Lung (tissue), 12 donors: Measurements from ENCODE around the gene PTPRD. TPM values are rescaled to one million over a fixed set of nuclear protein-coding genes. Genes with fewer than 3 reads are reported as not detected.
A peak's percentile ranks its signal among the peaks of the same experiment; 100 is the strongest.

Source experiments
- ATAC-seq: fragments of 200-7000 bp; cut with Tn5 transposase; one replicate; pipeline ENCODE4 v1.9.1; 2020; ENCODE audit warnings: moderate number of reproducible peaks; ENCODE audit not compliant: insufficient read depth, low FRiP score
- DNase-seq, 3 donors: peaks; one replicate each; pipeline ENCODE4 v3.0.0-alpha.2; 2013 to 2017
- H3K27ac ChIP-seq, 2 donors: one replicate each; pipeline ENCODE4 v1.5.1; 2013; ENCODE audit warnings: mild to moderate bottlenecking in 2 of 2, moderate library complexity in 2 of 2, control low read depth in 1 of 2, inconsistent platforms in 1 of 2, low read depth in 1 of 2, low read length in 1 of 2
- H3K27me3 ChIP-seq, 3 donors: one replicate each; pipeline ENCODE4 v1.5.1; 2013; ENCODE audit warnings: low read length in 2 of 3; ENCODE audit not compliant: control insufficient read depth in 3 of 3, insufficient read depth in 3 of 3
- H3K36me3 ChIP-seq, 4 donors: one replicate each; pipeline ENCODE4 v1.5.1; 2013; ENCODE audit warnings: low read length in 4 of 4, mild to moderate bottlenecking in 1 of 4, moderate library complexity in 1 of 4; ENCODE audit not compliant: control insufficient read depth in 4 of 4, insufficient read depth in 4 of 4
- H3K4me1 ChIP-seq, 5 donors: one replicate each; pipeline ENCODE4 v1.5.1; 2013; ENCODE audit warnings: low read length in 5 of 5, mild to moderate bottlenecking in 2 of 5, moderate library complexity in 1 of 5; ENCODE audit not compliant: control insufficient read depth in 5 of 5, insufficient read depth in 5 of 5
- H3K4me3 ChIP-seq: one replicate; pipeline ENCODE4 v1.5.1; 2013; ENCODE audit warnings: mild to moderate bottlenecking, control low read depth, moderate library complexity
- H3K9ac ChIP-seq, 2 donors: one replicate each; pipeline ENCODE4 v1.5.1; 2013; ENCODE audit warnings: low read length in 2 of 2, control low read depth in 1 of 2; ENCODE audit not compliant: insufficient read depth in 1 of 2
- H3K9me3 ChIP-seq, 4 donors: one replicate each; pipeline ENCODE4 v1.5.1; 2013; ENCODE audit warnings: low read length in 3 of 4, mild to moderate bottlenecking in 1 of 4, moderate library complexity in 1 of 4; ENCODE audit not compliant: control insufficient read depth in 4 of 4, insufficient read depth in 3 of 4
- WGBS, 2 donors: extraction: QIAGEN DNeasy Blood & Tissue Kit; methylation state at CpG; one replicate each; pipeline ENCODE4 v1.1.7; 2013; 5-methylcytosine and 5-hydroxymethylcytosine counted together
- polyA plus RNA-seq, 2 donors: library from polyadenylated mRNA; stranded (reverse); fragments of 200-250 nt; gene quantifications; one replicate each; pipeline ENCODE4 v1.2.1, GENCODE V29; 2013
- total RNA-seq, 2 donors: library from RNA; depleted of rRNA in 1 of 2; stranded (reverse); fragments of >200 nt in 1 of 2; gene quantifications; one replicate each; pipeline ENCODE4 v1.2.1, GENCODE V29; 2014 to 2021
- TF ChIP-seq, protein P1 (sequence below): IDR thresholded peaks from 2 replicates; pipeline ENCODE4 v1.5.1; 2012; ENCODE audit warnings: mild to moderate bottlenecking; ENCODE audit errors: control extremely low read depth, extremely low read depth
- donor health status: control.
- donor health status: control.
- donor health status: Bipolar disorder and iron deficiency.
- donor health status: healthy.
- donor health status: DM: yes; HTN: yes; CAD: no.

The PTPRD gene
- total and polyA plus RNA-seq, 4 donors: 1.9 to 145 (median 13.7) TPM

DNA sequence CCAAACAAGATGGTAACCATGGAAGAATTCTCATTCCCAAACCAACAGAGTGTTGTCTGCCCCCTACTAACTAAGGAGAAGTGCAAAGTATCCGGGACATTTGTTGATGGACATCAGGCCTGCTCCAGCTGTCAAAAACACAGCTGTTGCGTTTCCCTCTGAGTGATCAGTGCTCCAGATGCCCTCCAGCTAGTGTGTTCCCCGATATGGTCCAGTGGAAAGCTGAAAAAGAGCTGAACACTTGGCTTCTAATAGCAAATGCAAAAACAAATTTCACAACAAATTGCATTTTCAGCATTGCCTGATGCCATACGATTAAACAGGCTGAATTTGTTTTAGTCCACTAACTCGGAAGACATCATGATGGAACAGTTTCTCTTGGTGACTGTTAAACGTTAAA lies 1398.7 kb downstream of the PTPRD start:
- Histone ChIP-seq H3K4me3 (no peak overlapping the region), H3K9me3 (no peaks in the 10 kb centered on the region), H3K36me3 (no peaks in the 10 kb centered on the region), H3K9ac (no peak overlapping the region), H3K4me1 (peaks cover 0 to 18% (median 0%) of the 10 kb centered on the region in 5 donors), H3K27ac (no peak overlapping the region), H3K27me3 (no peaks in the 10 kb centered on the region)
- TF ChIP-seq, protein P1, sequence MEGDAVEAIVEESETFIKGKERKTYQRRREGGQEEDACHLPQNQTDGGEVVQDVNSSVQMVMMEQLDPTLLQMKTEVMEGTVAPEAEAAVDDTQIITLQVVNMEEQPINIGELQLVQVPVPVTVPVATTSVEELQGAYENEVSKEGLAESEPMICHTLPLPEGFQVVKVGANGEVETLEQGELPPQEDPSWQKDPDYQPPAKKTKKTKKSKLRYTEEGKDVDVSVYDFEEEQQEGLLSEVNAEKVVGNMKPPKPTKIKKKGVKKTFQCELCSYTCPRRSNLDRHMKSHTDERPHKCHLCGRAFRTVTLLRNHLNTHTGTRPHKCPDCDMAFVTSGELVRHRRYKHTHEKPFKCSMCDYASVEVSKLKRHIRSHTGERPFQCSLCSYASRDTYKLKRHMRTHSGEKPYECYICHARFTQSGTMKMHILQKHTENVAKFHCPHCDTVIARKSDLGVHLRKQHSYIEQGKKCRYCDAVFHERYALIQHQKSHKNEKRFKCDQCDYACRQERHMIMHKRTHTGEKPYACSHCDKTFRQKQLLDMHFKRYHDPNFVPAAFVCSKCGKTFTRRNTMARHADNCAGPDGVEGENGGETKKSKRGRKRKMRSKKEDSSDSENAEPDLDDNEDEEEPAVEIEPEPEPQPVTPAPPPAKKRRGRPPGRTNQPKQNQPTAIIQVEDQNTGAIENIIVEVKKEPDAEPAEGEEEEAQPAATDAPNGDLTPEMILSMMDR: no peak
- DNase-seq (peak; percentile 29 to 72 (median 61)), ATAC-seq (no peak)
- WGBS, 2 donors: 74 to 76% methylated on average over 6 of the region's 6 CpGs

DNA sequence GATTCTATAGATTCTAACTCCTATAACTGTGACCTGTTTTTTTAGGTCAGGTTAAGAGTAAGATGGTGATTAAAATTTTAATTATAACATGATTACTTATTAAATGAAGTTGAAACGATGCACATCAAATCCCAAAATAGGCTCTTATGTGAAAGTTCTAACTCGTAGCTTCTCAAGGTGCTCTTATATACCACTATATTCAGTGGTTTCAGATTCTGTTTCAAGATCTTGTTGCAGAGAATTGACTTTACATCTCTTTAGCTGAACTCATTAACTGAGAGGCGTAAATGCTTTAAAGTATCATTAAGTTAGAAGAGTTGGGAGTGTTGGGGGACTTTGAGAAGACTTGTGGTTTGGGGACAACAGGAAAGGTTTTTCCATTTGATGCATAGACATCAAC lies 1399.8 kb downstream of the PTPRD start:
- Histone ChIP-seq H3K9ac (no peak overlapping the region), H3K36me3 (no peaks in the 10 kb centered on the region), H3K4me1 (peaks cover 0 to 13% (median 0%) of the 10 kb centered on the region in 5 donors), H3K27ac (no peak overlapping the region), H3K4me3 (no peak overlapping the region), H3K9me3 (no peaks in the 10 kb centered on the region), H3K27me3 (no peaks in the 10 kb centered on the region)
- DNase-seq: no peak
- TF ChIP-seq, protein P1: no peak
- ATAC-seq: no peak
- WGBS, 2 donors: 91% methylated on average over 3 of the region's 3 CpGs

DNA sequence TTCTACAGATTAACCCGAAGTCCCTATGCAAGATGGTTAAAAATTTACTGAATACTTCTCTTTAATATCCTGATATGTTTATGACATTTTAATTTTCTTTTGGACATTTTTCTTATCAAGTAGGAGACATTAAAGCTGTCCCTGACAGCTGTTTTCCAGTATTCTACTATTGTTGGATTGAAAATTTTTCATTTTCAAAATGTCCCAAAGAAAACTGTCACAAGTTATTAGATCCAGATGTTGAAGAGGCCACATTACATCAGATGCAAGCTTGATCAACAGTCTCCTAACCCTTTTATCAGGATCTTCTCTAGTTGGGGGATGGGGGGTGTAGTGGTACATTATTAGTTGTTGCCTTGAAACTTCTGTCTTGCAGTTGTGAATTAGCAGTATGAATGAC lies 1410.5 kb downstream of the PTPRD start:
- Histone ChIP-seq H3K4me3 (no peak overlapping the region), H3K9me3 (no peaks in the 10 kb centered on the region), H3K36me3 (no peaks in the 10 kb centered on the region), H3K9ac (no peak overlapping the region), H3K27ac (no peak overlapping the region), H3K27me3 (no peaks in the 10 kb centered on the region), H3K4me1 (no peaks in the 10 kb centered on the region)
- 85 to 89% methylated on average over 1 of the region's 1 CpG for WGBS, 2 donors
- ATAC-seq (no peak), DNase-seq (no peak)
- TF ChIP-seq, protein P1: no peak

DNA sequence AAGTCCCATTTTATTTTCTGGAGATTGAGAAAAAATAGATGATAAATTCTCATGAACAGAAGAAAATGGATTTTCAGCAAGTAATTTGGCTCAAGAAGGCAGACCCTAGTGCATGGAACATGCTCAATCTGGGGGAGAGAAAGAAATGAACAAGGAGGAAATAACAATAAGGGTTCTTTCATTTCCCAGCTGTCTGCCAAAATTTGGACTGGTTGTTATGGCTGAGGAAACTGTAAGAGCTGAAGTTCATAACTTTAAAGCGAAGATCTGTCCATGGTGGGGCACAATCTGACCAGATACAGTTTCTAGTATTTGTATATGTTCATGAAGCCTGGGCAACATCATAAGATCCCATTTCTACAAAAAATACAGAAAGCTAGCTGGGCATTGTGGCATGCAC lies 1426.7 kb downstream of the PTPRD start:
- TF ChIP-seq, protein P1: no peak
- Histone ChIP-seq H3K27ac (no peak overlapping the region), H3K4me3 (no peak overlapping the region), H3K9ac (no peak overlapping the region), H3K4me1 (peaks cover 0 to 21% (median 0%) of the 10 kb centered on the region in 5 donors), H3K9me3 (no peaks in the 10 kb centered on the region), H3K36me3 (no peaks in the 10 kb centered on the region), H3K27me3 (no peaks in the 10 kb centered on the region)
- ATAC-seq (no peak), DNase-seq (peak in 2 of 3 donors; percentile 53 to 66)
- WGBS, 2 donors: 37 to 42% methylated on average over 1 of the region's 1 CpG
